GM12873 (cell line): Measurements from ENCODE around the gene ADK.

Source experiments
- CTCF ChIP-seq: IDR thresholded peaks from 2 replicates; pipeline ENCODE4 v1.5.1; 2012; ENCODE audit warnings: low read depth, mild to moderate bottlenecking, moderate library complexity, low read length, control low read depth; ENCODE audit not compliant: insufficient read depth; ENCODE audit errors: missing control alignments

Gene ADK

GRCh38 chr10:74542077-74542476 is 391.1 kb downstream of the ADK start:
- no peak for TF ChIP-seq CTCF

DNA sequence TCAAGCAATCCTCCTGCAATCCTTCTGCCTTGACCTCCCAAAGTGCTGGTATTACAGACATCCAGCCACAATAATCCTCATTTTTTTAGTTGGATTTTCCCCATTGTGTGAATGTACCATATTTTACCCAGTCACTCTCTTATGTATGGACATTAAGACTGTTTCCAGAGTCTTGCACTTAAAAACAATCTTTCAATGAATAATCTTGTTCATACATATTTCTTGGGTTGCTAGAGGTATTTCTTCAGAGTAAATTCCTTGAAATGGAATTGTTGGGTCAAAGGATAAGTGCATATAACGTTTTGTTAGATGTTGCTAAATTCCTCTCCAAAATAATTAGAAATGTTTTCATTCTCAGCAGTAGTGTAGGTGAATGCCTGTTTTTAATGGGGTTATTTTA is 392.3 kb downstream of the ADK start:
- TF ChIP-seq CTCF, result no peak

DNA sequence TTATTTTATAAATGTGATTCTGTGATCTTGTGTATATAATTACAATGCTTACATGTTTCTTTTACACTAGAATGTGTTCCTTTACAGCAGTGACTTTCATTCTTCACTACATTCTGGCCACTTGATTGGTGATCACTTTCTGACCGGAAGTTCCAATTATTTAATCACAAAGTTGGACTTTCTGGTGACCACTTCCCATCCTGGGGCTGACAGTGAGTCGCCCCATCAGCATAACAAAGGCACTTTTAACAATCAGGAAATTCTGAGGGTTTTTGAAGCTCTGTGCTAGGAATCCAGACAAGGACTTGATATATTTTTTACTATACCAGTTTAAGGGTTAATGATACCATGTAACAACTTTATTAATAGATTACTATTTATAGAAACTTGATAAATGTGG is 393.1 kb downstream of the ADK start:
- no peak for TF ChIP-seq CTCF

DNA sequence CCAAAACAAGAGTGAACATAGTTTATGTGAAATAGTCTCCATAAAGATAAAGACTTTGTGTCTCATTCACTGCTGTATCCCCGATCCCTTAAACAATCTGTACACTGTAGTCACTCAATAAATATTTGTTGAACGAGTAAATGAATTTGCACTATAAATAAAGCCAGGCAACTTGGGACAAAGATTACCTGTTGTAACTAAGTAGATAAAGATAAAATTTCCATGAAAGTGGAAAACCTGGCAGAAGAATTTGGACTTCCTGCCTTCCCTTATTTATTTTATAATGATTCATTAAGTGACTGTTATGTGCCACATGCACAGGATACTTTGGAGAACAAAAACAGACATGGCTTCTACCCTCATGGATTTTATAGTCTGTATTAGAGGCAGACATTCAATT is 397.7 kb downstream of the ADK start:
- no peak for TF ChIP-seq CTCF

- no peak for TF ChIP-seq CTCF
Observed at GRCh38 chr10:74556072-74556705, 405.2 kb downstream of the ADK start.

DNA sequence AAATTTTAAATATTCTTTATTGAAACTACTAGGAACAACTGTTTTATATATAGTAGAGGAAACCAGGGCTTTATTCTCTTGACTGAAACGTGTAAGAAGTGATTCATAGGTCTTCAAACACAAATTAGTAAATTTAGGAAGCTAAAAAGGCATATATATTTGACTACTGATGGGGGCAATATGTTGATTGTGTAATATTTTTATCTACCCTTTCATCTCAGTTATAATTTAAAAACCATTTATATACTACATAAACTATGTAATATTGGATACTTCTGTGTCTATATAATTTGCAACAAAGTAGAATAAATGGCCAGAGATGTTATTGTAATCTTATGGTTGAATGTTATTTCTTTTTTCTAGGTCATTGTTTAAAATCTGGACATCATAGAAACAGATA is 406.1 kb downstream of the ADK start:
- no peak for TF ChIP-seq CTCF

DNA sequence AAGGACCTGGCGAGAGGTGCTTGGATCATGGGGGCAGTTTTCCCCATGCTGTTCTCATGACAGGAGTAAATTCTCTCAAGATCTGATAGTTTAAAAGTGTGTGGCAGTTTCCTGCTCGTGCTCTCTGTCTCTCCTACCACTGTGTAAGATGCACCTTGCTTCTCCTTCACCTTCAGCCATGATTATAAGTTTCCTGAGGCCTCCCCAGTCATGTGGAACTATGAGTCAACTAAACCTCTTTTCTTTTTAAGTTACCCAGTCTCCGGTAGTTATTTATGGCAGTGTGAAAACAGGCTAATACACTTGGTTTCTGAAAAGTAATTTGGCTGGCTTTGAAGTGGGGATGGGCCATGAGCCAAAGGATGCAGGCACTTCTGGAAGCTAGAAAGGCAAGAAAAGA is 407.4 kb downstream of the ADK start:
- no peak for TF ChIP-seq CTCF

DNA sequence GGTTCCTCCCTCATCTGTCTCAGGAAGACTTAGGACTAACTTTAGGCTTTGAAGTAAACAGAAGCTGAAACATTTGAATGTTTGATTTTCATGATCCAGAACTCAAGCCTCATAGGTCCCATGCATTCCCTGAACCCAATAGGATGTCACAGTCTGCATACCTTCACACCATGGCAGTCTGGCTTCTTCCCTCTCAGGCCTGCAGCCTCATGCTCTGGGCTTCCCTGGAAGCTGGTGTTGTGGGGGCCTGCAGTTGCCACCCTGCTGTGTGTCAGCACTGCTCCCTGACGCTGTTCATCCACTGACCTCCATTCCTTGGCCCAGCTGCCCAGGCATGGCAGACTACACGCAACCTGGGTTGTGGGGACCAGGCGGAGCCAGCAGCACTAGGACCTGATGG is 407.9 kb downstream of the ADK start:
- TF ChIP-seq CTCF, result no peak
